ENCODE measurements around the gene CEP152. TPM values are rescaled to one million over a fixed set of nuclear protein-coding genes. Genes with fewer than 3 reads are reported as not detected.

Gene CEP152
- total and polyA plus RNA-seq, 11 donors = 0.61 to 3.2 (median 1.6) TPM

DNA sequence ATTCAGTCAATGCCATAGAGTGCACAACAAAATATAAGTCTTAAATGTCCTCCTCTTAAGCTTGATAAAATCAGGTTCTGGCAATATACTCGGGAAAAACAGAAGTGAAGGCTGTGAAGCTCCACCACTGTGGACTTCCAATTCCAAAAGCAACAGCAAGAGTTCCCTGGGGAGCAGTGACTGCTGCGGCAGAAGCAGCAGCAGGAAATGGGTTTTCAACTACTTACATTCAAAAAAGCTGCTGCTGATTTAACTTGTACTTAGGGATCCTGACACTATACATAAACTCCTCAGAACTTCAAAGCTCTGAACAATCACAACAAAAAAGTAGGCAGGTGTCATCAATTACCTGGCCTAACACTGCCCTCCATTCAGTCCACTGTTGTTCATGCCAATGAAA lies 4.7 kb downstream of the CEP152 start:
- peaks cover 0 to 20% (median 10%) of the 10 kb centered on the region in 12 donors for H3K4me1 ChIP-seq
- no peaks in the 10 kb centered on the region for H3K27me3 ChIP-seq
- intact Hi-C loops (cut with DNase I) = loop anchor here in 5 of 10 donors (10.0 kb wide), 4 partner anchors 161 to 451 kb away; partner anchors contain the start of gene FBN1 (in 3 of the 5)
- TF ChIP-seq CTCF (IDR thresholded peaks at IDR 0.05) = no peak
- TF ChIP-seq POLR2A (IDR thresholded peaks at IDR 0.05) = no peak
- peaks cover 0 to 4% (median 0%) of the 10 kb centered on the region in 9 donors for H3K36me3 ChIP-seq
- 33 to 42% (median 37%) methylated on average over 2 of the region's 2 CpGs for WGBS, 4 donors
- ATAC-seq (no peak), DNase-seq (peak in 4 of 5 donors; percentile 33 to 48 (median 38))
- no peaks in the 10 kb centered on the region for H3K9me3 ChIP-seq
- H3K4me3 ChIP-seq = no peak overlapping the region
- H3K27ac ChIP-seq = peak overlapping the region in 1 of 12 donors; percentile 35

DNA sequence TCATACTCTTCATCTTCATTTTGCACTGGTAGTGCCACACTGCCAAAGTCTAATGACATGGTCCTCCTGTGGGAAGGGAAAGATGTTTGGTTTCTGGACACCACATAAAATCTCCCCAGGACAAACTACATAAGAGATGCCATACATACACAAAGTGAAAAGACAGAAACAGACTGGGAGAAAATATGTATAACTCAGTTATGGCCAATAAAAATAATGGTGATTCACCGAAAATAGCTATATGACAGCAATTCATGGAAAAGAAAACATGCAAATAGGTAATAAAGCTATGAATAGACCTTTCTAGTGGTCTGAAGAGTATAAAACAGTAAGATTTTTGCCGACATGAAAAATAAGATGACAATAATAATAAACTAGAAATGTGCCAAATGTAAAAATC lies 5.3 kb downstream of the CEP152 start:
- ATAC-seq = no peak
- TF ChIP-seq POLR2A (IDR thresholded peaks at IDR 0.05) = no peak
- TF ChIP-seq CTCF (IDR thresholded peaks at IDR 0.05) = no peak
- WGBS, 4 donors = 43 to 79% (median 74%) methylated on average over 1 to 2 of the region's 2 CpGs
- DNase-seq = no peak
- intact Hi-C loops (cut with DNase I) = loop anchor here in 5 of 10 donors (10.0 kb wide), 4 partner anchors 161 to 451 kb away; partner anchors contain the start of gene FBN1 (in 3 of the 5)
- Histone ChIP-seq H3K27ac (peak overlapping the region in 1 of 12 donors; percentile 35), H3K4me1 (peaks cover 0 to 26% (median 9%) of the 10 kb centered on the region in 12 donors), H3K27me3 (no peaks in the 10 kb centered on the region), H3K4me3 (no peak overlapping the region), H3K36me3 (peaks cover 0 to 4% (median 0%) of the 10 kb centered on the region in 9 donors), H3K9me3 (no peaks in the 10 kb centered on the region)

- no peak for TF ChIP-seq CTCF (IDR thresholded peaks at IDR 0.05)
- TF ChIP-seq POLR2A (IDR thresholded peaks at IDR 0.05) = no peak
- WGBS, 4 donors = 90 to 95% (median 92%) methylated on average over 2 of the region's 2 CpGs
- Histone ChIP-seq H3K4me1 (peaks cover 0 to 21% (median 4%) of the 10 kb centered on the region in 12 donors), H3K36me3 (peaks cover 0 to 4% (median 0%) of the 10 kb centered on the region in 9 donors), H3K27me3 (no peaks in the 10 kb centered on the region), H3K27ac (no peak overlapping the region), H3K4me3 (no peak overlapping the region), H3K9me3 (no peaks in the 10 kb centered on the region)
- DNase-seq (no peak), ATAC-seq (no peak)
- intact Hi-C loops (cut with DNase I) = loop anchor here (5.0 to 10.0 kb wide), 6 partner anchors 159 to 449 kb away; partner anchors contain the start of gene FBN1 (in 3 of the 10)
Measured at GRCh38 chr15:48803877-48804276, 7.0 kb downstream of the CEP152 start.

GRCh38 chr15:48802867-48803266 lies 8.0 kb downstream of the CEP152 start:
- H3K27me3 ChIP-seq = no peaks in the 10 kb centered on the region
- H3K9me3 ChIP-seq = no peaks in the 10 kb centered on the region
- H3K4me3 ChIP-seq = no peak overlapping the region
- intact Hi-C loops (cut with DNase I) = loop anchor here (5.0 to 10.0 kb wide), 6 partner anchors 158 to 448 kb away; partner anchors contain the start of gene FBN1 (in 3 of the 10)
- DNase-seq (no peak), ATAC-seq (no peak)
- TF ChIP-seq CTCF (IDR thresholded peaks at IDR 0.05) (no peak), POLR2A (IDR thresholded peaks at IDR 0.05) (no peak)
- no peak overlapping the region for H3K27ac ChIP-seq
- peaks cover 0 to 21% (median 4%) of the 10 kb centered on the region in 12 donors for H3K4me1 ChIP-seq
- H3K36me3 ChIP-seq = peaks cover 0 to 4% (median 0%) of the 10 kb centered on the region in 9 donors

All from heart left ventricle (tissue), 16 donors.